HG03342 (cell line): Measurements from ENCODE around the gene SPAM1.
"Not testable (repeated sequence)": the region's sequence is repeated elsewhere in the genome, so short reads cannot be mapped to it uniquely, and the experiment has no call there.

Source experiments
- ATAC-seq: cut with Tn5 transposase; IDR thresholded peaks from one replicate; pipeline ENCODE4 v1.9.1; 2021; ENCODE audit warnings: mild to moderate bottlenecking, moderate library complexity; ENCODE audit not compliant: unreplicated experiment

Gene SPAM1, protein sequence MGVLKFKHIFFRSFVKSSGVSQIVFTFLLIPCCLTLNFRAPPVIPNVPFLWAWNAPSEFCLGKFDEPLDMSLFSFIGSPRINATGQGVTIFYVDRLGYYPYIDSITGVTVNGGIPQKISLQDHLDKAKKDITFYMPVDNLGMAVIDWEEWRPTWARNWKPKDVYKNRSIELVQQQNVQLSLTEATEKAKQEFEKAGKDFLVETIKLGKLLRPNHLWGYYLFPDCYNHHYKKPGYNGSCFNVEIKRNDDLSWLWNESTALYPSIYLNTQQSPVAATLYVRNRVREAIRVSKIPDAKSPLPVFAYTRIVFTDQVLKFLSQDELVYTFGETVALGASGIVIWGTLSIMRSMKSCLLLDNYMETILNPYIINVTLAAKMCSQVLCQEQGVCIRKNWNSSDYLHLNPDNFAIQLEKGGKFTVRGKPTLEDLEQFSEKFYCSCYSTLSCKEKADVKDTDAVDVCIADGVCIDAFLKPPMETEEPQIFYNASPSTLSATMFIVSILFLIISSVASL

GRCh38 chr7:123924941-123925340 lies at the start of gene SPAM1:
Gene SPAM1, plus strand, starts transcription at chr7:123925241. Its CDS starts 28,330 bp downstream, at chr7:123953571.
- no peak for ATAC-seq

- ATAC-seq, result no peak
These were observed 48.3 kb upstream of the SPAM1 start for GRCh38 chr7:123876557-123877256.

DNA sequence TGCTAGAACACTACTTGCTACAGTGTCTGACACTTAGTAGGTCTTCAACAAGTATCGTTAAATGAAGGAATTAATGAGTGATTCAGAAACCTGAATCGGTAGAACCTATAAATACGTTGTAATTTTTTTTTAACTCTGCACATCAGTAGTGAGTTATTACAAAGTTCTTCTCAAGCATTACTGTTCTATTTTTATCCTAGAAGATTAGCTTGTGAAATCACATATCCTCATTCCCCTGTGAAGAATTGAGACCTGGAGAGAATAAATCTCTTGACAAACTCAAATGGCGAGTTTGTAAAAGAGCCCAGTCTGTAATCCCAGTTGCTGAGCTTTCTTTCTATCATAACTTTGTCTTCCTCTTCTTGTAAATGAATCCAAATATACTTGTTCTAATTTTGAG lies 45.4 kb upstream of the SPAM1 start:
- ATAC-seq, result no peak

DNA sequence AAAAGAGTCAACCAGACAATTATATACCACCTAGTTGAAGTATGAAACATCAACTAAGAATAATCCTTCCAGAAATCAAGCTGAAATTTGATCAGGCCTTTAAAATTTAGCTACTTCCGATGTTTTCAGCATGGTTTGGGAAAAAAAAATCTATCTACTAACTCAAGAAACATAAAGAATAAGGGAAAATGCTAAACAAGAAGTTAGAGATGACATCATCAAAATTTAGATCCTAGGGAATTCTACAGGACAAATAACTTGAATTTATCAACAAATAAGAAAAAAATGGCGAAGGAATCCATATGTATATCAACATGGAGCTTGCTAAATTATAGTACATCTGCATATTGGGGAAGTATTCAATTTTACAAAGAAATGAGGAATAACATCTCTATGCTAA lies 43.7 kb upstream of the SPAM1 start:
- no peak for ATAC-seq

DNA sequence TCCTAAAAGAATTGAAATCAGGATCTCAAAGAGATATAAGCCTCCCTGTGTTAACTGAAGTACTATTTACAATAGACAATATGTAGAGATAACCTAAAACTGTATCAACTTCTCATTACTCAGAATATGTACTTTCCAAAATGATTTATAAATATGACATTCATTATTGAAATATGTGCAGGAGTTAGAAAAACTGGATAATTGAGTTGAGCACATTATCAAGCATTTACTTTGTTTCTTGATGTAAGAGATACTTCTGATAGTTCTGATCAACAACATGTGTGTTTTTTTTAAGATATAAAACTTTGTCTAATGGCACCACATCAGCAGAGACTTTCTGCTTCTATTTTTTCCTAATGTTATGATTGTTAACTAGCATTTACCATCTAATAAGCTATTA lies 41.9 kb upstream of the SPAM1 start:
- no peak for ATAC-seq

GRCh38 chr7:123888192-123888591 lies 36.8 kb upstream of the SPAM1 start:
- ATAC-seq, result no peak

GRCh38 chr7:123894753-123895152 lies 30.3 kb upstream of the SPAM1 start:
- not testable (repeated sequence) for ATAC-seq

- no peak for ATAC-seq
These were observed 23.9 kb upstream of the SPAM1 start for GRCh38 chr7:123901101-123901500.

- ATAC-seq, result no peak
These were observed 19.3 kb upstream of the SPAM1 start for GRCh38 chr7:123905714-123906113.

DNA sequence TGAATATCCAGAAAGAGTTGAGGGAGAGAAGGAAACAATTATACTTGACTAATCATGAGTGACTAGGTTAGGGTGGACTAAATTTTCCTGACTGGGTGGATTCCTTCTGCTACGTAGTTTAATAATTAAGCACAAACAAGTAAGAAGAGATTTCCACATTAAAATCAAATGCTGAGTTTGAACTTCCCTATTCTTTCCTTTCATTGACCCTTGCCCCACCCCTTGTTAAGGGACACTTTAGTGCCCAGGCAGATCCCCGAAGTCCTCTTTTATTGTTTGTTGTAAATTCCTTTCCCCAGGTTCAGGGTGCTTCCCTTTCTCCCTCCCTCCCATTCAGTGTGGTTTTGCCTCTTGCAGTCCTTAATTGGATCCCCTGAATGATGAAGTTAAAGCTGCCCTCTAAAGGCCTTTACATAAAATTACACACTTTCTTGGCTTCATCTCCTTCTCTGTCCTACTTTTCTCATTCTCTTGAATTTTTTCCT lies 8.8 kb upstream of the SPAM1 start:
- no peak for ATAC-seq

DNA sequence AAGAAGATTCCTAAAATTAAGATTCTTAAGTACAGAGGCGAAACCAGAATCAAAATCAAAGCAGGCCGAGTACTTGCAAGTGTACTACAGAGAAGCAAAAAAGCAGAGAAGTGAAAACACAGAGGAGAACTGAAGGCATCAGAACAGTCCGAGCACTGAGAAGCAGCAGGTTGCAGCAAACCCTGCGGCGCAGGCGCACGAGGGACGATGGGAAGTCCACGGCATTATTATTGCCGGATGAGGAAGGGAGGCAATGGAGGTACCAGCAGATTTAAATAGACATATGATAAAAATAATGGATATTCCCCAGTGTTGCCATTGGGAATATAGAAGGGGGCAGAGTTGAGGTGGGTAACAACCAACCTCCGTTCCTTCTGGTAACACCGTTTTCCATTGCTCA lies 7.2 kb upstream of the SPAM1 start:
- no peak for ATAC-seq

DNA sequence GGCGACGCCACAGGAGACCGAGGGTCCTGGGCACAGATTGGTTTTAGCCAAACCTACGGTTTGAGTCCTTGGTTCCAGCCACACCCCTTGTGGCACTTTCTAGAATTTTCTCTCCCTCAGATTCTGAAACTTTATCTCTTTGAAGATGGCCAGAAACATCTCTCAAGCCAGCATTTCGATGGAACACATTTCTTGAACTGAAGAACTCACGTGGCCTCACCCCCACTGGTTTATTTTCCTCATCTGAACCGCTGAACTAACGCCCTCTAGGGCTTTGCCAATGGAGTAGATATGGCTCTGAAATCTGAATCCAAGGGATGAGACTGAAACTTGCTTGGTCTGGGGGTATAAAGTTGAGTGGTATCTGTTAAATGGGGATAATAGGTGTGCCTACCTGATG lies 6.7 kb upstream of the SPAM1 start:
- ATAC-seq, result no peak

- no peak for ATAC-seq
These were observed 1.4 kb upstream of the SPAM1 start for GRCh38 chr7:123923599-123923998.

GRCh38 chr7:123929107-123929506 lies 4.1 kb downstream of the SPAM1 start:
- ATAC-seq, result no peak

DNA sequence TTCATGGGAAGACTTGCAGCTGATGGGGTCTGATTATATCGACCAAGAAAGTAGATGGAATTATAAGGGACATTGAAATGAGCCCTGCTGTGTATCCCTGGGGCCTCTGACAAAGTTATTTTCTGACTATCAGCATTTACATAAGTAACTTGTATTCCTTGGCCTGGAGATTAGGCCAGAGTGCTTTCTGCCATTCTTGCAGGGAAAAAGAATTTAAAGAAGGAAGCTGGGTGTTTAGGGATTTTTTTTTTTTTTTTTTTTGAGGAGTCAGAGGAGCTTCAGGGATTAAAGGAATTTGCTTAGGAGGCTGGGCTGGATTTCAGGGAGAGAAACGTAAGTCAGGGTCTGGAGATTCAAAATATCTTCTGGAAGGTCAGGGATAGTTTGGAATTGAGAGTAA lies 4.6 kb downstream of the SPAM1 start:
- ATAC-seq, result no peak

- ATAC-seq, result no peak
These were observed 10.7 kb downstream of the SPAM1 start for GRCh38 chr7:123935436-123936381.

DNA sequence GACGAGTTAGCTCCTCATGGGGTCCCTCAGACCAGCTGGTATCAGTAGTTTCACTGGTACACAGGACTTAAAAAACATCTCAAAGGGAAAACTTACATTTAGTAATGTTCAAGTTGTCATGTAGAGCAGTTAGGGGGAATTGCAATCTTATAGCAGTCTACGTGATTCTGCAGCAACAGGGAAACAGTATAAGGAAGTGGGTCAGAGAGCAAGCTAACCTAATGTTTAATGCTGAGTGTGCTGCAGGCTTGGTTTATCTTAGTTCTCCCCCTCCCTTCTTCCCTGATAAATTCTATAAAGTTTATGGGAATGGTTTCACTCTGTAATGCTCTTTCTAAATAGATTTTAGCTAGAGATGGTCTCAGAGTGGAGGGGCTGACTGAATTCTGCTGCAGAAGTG lies 11.3 kb downstream of the SPAM1 start:
- ATAC-seq, result no peak

DNA sequence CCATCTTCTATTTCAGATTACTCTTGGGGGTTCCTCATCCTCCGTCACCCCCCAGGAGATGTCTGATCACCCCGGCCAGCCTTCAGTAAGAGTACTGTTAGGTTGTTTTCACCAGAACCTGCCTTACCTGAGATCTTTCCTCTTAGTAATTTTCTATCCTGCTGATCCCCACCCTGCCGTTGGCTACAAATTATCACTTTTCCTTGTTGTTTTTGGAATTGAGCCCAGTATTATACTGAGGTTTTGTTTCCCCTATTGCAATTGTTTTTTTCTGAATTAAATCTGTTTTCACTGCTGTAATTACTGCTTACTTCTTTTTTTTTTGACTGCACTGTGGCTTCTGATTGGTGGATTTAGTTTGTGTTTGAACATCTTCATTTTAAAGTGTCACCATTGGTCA lies 14.7 kb downstream of the SPAM1 start:
- ATAC-seq, result no peak

DNA sequence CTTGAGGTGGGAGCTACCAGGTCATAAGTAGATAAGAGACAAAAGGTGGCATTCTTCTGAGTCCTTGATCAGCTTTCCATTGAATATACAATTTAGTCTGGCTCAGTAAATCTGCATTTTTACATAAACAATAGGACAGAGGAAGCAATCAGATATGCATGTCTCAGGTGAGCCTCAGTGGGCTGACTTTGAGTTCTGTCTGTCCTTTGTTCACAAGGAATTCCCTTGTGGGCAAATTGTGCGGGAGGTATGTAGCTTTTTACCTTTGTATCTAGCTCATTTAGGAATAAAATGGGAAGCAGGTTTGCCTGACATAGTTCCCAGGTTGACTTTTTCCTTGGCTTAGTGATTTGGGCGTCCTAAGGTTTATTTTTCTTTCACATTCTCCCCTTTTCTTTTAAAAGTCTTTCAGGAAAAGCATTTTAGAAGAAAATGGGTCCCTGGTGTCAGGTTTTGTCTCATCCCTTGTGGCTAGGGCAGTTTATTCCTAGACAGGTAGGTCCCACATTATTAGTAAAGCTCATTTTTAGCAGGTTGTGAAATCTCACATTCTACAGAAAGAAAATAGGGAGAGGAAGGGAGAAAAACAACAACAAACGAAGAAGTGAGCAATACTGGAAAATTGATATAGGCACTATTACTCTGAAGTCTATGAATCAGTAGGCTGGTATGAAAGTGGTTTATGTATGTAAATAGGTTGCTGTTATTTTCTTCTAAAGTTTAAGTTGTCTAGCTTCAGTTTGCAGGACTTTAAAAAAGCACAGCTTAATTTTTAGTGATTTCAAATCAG lies 16.5 kb downstream of the SPAM1 start:
- ATAC-seq, result no peak

- no peak for ATAC-seq
These were observed 19.4 kb downstream of the SPAM1 start for GRCh38 chr7:123944395-123944794.
